NCI-H1105 (cell line): ENCODE measurements around the gene BRI3.

Experiments
- DNase-seq: peaks from one replicate; lab custom pipeline; 2025; lab: John Stamatoyannopoulos, UW

Gene BRI3

DNA sequence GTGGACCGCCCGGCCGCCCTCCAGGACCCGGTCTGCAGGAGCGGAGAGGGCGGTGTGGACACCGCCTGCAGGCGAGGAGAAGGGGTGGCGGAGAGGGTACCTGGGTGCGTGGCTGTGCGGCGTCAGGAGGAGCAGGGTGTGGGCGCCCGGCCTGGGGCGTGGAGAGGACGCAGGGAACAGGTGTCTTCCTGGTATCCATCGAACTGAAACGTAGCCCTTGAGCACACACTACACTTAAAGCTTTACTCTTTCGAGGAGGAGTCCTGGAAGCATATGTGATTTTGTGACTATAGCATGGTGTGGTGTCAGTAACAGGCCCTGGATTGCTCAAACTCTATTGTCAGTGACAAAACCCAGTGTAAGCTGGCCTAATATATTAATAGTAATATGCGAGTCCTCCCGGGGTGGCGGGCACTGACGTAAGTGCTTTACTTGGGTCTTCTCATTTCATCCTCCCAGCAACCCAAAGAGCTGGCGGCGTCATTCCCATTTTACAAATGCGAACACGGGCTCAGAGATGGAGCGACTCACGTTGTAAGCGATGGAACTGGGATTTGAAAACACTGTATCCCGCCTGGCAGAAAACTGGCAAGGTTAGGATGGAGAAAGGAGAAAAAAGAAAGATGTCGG is 28.9 kb upstream of the BRI3 start:
- DNase-seq, result no peak

DNA sequence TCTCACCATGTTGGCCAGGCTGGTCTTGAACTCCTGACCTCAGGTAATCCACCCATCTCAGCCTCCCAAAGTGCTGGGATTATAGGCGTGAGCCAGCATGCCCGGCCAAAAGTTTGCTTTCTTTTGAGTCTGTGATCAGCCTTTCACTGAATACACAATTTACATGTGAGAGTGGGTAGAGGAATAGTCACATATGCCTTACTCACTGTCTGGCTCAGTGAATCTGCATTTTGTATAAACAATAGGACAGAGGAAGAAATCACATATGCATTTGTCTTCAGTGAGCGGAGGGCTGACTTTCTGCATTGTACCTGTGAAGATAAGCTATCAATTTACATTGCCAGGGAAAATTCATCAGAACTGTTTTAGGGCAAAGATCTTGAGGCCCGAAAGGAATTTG is 27.0 kb upstream of the BRI3 start:
- no peak for DNase-seq

DNA sequence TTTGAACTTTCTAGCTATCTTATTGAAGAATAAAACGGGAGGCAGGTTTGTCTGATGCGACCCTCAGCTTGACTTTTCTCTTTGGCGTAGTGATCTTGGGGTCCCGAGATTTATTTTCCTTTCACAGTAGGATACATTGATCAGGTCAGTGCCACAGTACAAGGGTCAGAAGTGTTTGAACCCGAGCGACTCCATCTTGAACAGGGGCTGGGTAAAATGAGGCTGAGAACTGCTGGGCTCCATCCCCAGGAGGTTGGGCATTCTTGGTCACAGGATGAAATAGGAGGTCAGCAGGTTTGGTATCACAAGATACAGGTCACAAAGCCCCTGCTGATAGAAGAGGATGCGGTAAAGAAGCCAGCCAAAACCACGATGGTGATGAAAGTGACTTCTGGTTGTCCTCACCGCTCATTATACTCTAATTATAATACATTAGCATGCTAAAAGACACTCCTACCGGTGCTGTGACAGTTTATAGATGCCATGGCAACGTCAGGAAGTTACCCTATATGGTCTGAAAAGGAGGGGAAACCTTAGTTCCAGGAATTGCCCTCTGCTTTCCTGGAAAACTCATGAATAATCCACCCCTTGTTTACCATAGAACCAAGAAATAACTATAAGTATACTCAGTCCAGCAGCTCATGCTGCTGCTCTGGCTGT is 26.4 kb upstream of the BRI3 start:
- no peak for DNase-seq

DNA sequence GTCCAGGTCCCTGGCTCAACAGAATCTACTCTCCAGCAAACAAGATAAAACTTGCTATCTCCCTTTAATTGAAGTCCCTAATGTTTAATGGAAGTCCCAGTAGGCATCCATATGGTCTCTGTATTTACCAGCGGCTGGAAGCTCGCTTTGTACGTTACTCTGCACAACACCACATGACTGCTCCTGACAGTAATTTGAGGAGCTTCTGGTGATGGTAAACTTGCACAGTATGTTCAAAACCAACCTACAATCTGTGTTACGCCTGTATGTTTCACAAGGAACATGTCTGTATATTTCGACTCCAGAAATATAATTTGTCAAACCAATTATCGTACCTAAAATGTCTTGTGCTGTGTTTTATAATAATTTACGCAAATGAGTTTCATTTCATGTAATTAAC is 25.1 kb upstream of the BRI3 start:
- no peak for DNase-seq

DNA sequence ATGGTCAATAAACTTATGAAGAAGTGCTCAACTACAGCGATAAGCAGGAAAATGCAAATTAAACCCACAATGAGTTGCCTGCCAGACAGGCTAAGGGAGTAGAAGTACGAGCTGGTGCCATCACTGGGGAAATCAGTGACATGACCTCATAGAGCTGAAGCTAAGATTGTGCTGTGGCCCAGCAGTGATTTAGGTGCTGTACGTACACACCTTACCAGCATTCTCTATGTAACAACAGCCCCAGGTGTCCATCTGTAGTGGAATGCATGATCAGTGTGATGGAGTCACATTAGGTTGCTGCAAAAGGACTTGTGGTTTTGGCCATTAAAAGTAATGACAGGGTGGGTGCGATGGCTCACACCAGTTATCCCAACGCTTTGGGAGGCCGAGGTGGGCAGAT is 23.8 kb upstream of the BRI3 start:
- no peak for DNase-seq

DNA sequence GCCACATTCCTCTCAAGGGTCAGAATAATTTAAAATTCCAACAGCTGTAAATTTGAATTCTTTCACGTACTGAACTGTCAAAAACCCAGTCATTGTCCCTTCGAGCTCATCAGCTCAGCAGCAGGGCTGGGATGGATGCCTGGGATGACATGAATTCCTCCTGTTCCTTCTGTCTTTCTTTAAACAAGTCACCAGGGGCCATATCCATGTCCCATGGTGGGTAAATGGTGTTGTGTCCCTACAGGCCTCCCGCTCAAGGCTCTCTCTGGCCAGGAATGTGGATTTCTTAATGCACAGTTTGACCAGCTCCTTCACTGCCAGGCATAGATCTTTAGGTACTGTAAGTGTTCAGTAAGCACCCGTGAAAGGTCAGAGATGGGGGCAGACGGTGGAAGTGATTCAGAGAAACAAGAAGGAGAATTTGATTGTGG is 15.6 kb upstream of the BRI3 start:
- no peak for DNase-seq

DNA sequence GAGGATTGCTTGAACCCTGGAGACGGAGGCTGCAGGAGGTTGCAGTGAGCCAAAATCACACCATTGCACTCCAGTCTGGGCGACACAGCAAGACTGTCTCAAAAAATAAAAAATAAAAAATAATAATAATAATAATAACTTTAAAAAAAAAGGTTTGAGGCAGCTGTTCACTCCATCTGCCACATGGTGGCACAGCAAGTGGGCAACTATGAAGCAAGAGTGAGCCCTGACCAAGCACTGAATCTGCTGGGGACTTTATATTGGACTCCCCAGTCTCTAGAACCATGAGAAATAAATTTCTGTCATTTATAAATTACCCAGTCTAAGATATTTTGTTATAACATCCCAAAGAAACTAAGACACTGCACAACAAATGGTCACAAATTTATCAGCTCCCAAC is 14.6 kb upstream of the BRI3 start:
- no peak for DNase-seq

DNA sequence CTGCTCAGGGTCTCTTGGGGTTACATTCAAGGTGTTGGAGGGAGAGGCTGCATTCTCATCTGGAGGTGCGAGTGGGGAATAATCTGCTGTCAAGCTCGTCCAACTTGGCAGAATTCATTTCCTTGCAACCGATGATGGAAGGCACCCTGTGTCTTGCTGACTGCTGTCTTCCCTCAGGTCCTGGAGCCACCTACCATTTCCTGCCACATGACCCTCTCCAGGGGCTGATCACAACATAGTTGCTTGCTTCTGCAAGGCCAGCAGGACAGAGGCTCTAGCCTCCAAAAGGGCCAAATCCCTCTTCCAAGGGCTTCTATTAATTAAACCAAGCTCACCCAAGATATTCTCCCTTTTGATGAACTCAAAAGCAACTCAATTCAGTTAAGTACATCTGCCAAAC is 14.2 kb upstream of the BRI3 start:
- DNase-seq, result no peak

DNA sequence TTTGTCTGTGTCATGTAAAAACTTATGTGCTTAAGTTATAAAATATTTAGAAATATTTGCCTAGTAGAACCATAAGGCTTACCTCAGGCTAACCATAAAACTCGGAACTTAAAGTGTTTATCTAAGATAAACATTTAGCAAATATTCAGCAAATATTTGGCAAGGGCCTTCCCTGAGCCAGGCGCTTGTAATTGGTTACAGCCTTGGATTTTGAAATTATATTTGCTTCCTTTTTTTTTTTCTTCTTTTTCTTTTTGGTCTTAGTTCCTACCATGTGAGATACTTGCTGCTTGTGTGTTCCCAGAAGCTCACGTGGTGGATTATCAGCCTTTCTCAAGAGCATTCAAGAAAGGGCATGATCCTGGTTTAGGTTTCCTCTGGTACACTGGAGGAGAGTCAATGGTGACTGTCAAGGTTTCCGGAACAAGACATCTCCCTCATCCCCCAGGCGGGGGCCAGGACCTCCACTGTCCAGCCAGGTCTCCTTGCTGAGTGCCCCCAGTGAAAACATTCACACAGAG is 5.2 kb upstream of the BRI3 start:
- DNase-seq, result no peak

DNA sequence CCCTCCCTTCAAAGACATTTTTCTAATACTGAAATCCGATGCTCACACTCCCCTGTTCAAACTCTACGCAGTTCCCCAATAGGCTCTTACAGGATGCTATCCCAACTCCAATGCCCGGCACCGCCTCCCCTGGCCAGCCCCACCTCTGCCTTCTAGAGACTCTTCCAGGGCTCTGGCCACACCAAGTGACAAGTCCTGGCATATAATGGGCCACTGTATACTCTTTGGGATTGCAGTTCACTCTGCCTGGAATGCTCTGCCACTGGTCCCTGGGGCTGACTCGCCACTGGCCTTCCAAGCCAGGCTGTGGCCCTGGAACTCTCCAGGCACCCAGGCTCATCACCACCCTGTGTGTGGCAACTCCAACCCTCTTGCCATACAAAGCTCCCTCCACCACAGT is 3.1 kb upstream of the BRI3 start:
- no peak for DNase-seq

DNA sequence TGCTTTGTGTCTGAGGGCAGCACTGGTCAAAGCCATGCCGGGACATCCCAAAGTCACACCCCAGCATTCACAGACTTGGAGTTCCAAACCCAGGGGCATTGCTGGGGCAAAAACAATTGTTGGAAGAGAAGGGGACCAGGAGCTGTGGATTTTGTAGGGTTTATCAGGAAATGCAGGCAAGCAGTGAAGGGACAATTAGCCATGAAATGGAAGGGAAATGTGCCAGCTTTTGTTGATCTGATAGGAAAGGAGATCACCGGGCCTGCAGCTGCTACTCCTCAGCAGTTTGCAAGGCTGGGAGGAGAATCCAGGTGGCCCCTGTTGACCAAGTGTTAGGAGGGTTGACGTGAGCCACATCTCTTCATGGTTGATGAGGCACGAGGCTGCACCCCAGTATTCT is 2.5 kb upstream of the BRI3 start:
- no peak for DNase-seq

DNA sequence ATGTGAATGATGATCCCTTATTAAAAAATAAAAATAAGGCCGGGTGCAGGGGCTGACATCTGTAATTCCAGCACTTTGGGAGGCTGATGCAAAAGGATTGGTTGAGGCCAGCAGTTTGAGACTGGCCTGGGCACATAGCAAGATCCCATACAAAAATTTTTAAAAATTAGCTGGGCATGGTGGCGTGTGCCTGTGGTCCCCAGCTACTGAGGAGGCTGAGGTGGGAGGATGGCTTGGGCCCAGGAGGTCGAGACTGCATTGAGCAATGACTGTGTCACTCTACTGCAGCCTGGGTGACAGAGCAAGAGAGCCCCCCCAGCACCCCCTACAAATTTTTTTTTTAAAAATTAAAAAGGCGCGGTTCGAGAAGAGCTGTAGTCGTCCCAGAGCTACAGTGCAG is 1.2 kb upstream of the BRI3 start:
- DNase-seq, result no peak

DNA sequence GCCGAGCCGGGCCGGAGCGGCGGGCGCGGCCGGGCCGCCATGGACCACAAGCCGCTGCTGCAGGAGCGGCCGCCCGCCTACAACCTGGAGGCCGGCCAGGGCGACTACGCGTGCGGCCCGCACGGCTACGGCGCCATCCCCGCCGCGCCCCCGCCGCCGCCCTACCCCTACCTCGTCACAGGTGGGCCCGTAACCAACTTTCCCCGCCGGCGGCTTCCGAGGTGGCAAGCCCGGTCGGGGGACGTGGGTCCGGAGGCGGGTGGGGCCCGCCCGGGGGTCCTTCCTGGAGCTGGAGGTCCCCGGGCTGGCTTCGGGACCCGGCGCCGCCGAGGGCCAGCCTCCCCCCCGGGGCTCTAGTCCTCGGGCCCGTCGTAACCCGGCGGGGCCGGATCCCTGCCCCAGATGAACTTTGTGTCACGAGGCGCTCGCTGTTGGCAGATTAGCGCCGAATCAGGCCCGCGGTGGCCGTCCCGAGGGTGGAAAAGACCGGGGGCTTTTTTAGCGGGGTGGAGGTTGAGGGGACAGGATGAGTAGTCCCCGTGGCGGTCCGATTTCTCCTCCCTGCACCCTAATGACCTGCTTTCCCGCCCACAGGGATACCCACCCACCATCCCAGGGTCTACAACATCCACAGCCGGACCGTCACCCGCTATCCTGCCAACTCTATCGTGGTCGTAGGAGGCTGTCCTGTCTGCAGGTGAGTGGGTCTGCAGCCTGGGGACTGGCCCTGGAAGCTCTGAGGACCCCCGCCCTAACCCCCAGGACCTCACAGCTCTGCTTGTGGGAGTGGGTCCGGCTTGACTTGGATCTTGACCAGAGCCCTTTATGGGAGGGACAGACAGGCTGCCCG is 496 bp downstream of the BRI3 start:
- DNase-seq, result no peak

DNA sequence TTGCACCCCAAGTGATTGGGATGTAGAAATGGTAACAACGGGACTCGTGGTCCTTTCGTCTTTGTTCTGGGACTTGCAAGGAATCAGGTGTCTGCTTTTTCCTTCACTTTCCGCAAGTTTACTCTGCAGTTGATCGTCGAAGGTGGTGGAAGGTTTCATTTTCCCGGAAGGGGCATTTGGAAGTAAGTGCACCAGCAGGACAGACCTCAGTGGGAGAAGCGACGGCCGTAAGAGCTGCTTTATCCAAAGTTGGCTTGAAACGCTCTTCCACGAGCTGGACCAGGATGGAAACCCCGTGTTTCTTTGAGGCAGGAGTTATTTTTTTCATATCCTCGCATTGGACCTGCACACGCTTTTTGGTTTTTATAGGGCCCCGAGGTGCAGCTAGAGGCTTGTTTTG is 1.2 kb downstream of the BRI3 start:
- DNase-seq, result no peak

DNA sequence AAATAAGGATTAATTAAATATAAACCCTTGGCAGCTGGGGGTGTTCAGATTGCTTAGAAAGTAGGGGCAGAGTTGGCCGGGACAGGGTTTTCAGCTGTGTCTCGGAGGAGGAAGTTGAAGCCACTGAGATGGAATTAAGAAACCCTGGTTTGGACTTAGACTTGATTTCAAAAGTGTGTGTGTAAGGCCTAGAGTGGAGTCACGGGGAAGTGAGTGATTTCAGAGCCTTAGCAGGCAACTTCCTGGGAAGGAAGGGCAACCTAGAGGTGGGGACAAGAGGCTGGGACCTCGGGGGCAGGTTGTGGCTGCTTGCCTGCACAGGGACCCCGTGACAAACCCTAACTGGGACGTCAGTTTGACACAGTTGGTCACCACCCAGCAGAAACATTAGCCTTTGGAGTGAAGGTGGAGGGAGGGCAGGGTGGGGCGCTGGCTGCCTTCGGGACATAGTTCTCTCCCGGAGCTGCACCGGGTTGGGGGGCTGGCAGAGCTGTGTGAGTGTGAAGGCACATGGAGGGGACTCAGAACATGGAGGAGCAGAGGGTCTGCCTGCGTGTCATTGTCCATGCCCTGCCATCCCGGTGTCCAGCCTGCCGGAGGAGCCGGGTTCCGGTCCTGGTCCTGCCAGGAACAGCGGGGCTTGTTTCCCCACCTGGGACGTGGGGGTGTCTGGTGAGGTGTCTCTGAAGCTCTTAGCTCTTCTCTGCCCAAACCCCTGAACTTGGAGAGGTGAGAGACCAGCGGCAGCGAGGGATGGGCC is 1.8 kb downstream of the BRI3 start:
- no peak for DNase-seq

DNA sequence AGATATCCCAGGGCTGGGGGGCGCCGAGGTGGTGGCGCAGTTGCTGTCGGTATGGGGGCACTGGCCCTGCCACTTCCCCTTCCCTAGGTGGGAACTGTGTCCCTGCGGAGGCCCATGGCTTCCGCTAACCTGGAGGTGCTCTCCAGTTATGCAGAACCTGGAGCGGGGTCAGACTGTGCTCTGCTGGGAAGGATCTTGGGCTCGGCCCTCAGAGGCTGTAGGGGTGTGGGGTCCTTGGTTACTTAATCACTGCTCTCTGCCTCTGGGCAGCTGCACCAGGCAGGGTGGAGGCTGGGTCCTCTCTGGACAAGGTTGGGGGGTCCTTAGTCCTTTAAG is 2.4 kb downstream of the BRI3 start:
- no peak for DNase-seq

DNA sequence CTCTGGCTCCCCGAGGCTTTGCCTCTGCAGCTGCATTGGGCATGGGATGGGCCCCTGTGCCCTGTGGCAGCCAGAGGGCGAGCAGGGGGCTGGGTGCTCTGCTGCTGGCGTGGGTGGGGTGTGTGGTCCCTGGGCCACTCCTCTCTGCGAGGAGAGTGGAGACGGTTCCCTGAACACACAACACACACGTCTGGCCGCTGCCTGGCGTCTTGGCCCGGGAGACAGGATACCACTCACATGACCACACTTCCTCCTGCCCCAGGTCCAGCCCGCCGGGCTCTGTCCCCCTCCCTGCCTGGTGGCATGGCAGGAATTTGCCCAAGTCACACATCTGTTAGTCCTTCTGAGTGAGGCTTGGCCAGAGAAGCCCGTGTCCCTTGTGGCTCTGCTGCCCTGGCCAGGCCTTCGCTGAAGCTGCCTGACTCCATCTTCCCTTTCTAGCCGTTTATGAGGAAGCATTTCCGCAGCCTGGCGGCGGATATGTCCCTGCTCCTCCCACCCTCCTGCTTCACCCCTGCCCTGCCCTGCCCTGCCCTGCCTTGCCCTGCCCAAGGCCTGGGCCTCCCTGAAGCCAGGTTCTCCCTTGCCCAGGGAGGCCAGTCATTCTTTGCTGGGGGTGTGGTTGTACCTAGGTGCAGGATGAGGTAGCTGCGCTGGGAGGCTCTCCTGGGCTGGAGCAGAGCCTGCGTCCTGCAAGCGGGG is 3.0 kb downstream of the BRI3 start:
- DNase-seq, result no peak

DNA sequence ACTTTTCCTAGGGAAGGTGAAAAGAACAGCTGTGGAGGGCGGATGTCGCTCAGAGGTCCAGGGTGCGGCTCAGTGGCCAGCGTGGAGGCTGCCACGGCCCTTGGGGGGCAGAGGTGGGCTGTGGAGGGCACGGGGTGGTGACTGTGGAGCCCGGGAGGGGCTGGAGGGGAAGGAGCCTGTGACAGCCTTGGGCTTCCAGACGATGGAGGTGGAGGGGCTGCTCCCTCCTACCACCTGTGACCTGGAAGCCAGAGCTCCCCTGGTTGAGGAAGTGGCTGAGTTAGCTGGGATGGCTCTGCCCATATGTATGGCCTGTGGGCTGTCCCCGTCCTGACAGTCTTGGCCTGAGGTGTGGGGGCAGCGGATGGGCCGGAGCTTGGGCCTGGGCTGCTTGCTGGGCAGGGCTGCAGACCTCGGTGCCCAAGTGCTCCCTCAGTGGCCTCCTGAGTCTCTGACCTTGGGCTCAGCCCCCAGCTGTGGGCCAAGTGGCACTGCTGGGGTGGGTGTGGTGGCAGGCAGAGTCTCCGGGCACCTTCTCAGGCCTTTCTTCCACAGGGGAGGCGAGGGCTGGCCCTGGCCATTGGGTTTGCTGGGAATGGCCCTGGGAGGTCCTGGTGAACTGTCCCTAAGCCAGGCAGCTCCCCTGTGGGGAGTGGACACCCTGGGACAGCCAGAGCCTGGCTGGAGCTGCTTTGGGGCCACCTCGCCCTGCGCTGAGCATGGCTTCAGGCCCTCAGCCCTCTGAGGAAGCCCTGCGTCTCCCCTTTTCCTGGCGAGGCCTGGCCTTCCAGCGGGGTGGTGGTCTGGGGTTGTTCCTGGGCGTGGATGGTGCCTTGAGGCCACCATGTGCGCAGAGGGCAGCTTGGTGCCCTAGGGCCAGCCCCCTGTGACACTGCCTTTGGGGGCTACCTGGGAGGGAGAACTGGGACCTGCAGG is 3.9 kb downstream of the BRI3 start:
- no peak for DNase-seq

DNA sequence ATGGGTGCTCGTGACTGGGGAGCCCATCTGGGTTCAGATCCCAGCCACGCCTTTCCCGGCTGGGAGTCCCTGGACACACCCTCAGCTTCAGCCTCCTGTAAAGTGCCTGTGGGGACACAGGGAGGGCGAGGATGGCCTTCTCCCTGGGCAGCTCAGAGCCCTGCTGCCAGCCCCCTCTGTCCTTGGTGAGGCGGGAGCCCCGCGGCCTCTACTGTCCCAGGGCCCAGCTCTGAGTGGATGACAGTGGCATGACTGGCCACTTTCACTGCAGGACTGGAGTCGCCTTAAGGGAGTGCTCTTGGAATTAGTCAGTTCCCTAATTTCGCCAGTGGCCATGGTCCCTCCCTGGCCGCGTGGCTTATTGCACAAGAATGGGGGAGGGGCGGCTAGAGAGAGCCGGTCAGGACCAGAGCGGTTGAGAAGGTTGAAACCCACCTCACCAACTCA is 4.6 kb downstream of the BRI3 start:
- DNase-seq, result no peak

DNA sequence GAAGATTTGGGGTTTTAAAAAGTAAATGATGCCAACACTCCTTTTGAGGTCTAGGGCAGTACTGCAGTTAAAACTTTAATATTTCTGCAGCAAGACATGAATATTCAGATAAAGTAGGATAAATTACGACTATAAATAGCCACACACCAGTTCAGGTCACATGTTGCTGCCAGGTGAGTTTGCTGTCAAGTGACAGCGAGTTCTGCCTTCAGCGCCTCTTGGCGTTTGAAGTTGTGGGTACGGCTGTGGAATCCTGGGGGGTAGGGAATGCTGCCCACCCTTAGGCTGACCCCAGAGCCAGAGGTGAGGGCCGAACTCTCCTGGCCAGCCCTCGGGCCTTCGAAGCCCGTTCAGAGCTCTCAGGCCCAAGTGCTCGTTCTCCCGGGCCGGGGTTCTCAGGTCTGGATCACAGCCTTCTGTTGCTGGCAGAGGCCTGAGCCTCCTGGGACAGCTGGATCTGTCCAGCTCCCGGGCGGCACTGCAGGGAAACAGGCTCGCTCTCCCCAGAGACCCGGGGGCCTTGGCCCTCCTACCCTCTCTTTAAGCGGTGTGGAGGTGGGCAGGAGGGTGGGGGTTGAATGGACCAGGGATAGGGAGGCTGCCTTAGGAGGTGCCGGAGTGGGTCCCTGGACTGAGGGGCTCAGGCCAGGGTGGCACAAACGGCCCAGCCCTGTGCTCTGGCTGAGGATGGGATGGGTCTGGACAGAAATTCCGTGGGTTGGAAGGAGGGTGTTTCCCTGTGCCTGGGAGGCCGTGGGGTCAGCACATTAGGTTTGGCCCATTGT is 5.4 kb downstream of the BRI3 start:
- no peak for DNase-seq
